HG03159 (cell line): ENCODE measurements around the gene PRKAR2B.
"Not testable (repeated sequence)": the region's sequence is repeated elsewhere in the genome, so short reads cannot be mapped to it uniquely, and the experiment has no call there.

Source experiments
- ATAC-seq: cut with Tn5 transposase; IDR thresholded peaks from one replicate; pipeline ENCODE4 v1.9.1; 2021; ENCODE audit warnings: mild to moderate bottlenecking, moderate library complexity; ENCODE audit not compliant: unreplicated experiment

PRKAR2B gene

DNA sequence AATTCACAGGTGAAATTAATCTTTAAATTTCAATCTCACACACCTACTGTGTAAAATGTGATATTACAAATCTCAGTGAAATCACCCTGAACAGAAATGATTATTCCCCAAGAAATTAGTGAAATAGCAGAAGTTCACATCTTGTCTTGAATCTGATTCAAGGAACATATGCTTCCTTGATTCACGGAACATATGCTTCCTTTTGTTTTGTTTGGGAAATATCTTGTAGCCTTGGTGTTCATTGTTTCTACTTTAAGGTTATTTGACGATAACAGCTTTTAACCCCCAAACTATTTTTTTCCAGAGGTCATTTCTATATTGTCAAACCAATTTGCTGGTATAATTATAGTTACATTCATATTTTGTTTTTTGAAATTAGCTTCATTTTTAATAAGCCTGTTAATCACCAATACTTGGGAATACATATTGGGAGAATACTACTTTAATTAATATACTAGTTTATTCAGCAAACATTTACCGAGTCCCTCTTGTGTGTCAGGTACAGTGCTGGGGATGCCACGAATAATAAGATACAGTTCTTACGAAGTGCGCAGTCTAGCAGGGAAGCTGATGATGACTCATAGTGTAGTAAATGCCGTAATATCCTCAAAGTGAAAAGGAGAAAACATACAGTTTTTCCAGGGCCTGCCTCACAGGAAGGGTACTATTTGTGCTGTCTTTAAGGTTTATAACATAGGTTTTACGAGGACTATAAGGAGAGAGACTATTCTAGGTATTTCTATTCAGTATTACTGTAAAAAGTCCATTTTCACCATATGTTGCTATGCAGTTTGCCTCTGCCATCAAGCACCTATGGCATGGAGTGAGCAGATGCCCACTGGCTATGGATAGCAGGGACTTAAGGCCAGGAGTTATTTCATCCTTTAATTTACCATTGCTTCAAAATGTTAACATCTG is 32.5 kb downstream of the PRKAR2B start:
- ATAC-seq: no peak

DNA sequence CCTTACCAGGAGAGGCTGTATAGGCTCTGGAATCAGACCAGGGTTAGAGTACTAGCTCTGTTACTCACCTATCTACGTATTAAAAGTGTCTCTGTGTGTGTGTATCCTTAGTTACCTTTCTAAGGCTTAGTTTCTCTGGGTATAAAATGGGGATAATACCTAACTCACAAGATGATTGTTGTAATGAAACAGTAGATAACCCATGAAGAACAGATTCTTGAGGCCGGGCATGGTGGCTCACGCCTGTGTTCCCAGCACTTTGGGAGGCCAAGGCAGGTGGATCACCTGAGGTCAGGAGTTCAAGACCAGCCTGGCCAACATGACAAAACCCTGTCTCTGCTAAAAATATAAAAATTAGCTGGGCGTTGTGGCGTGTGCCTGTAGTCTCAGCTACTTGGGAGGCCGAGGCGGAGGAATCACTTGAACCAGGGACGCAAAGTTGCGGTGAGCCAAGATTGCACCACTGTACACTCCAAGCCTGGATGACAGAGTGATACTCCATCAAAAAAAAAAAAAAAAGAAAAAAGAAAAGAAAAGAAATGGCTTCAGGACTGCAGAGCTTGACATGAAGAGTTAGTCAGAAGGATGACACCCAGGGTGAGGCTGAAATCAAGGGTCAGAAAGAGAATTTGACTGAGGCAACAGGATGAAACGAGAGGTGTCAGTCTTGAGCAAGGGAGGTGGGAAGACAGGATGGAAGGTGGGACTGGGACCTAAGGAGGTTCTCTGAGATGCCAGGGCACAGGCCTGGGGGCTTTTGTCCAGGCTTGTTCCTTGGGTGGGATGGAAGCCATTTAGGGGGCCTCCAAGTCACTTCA is 33.4 kb downstream of the PRKAR2B start:
- no peak for ATAC-seq

DNA sequence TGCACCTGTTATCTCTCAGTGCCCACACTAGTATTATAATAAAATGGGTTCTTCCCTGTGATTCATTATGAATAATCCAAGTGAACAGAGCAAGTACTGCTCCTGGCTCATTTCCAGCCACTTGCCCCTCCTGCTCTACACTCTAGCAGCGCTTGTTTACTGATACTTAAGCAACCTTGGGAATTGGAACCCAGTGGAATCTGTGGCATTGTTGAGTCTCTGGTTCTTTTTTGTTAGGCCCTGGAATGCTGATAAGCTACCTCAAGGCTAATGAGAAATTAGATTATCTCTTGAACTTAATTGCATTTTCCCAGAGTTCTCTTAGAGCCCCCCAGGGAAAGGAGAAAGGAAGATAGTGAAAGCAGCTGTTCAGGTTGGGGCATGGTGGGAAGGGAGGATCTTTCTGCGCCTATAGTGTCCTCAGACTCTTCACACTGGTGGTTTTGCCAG is 34.0 kb downstream of the PRKAR2B start:
- ATAC-seq: no peak

DNA sequence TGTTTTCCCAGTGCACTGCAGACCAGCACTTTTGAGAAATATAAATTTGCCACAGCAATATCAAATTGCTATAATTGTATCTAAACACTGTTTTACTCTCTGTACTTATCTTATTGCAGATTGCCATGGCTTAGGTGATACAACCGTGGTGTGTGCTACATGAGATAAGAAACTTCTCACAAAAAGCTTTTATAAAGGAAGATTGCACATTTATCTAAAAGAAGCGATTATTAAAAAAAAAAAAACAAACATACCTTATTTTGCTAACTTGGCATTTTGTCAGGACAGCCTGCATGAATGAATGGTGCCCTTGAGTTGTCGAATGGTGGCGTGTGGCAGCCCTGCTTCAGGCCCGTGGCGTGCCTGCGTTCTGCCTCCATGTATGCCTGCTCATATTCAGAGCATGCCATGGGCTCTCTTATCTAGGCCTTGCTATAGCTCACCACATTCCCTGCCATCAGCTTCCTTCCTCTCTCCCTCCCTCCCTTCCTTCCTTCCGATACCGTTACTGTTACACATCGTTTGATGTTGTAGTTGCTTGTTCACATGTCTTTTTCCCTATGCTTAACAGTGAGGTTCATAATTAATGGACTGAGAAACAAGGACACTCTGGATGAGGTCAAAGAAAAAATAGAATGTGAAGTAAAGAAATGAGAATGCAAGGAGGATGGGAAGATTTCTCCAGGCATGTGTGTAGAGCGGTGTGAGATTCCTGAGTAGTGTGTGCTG is 34.9 kb downstream of the PRKAR2B start:
- no peak for ATAC-seq

DNA sequence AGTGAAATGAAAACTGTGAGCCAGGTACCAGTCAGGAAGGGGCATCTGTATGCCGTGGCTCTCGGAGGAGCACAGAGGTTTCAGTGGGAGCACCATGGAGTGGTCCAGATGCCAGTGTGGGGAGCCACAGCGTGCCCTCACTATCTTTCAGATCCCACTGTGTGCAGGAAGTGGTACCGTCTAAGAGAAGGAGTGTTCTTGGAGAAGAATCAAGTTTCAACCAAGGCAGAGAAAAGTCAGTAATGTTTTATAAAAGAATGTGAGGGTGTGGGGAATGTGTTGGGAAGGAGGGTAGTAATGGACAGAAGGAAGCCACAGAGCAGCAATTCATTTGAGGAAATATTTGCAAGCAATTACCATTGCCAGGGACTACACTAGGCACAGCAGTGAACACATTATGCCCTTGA is 35.6 kb downstream of the PRKAR2B start:
- ATAC-seq: no peak

DNA sequence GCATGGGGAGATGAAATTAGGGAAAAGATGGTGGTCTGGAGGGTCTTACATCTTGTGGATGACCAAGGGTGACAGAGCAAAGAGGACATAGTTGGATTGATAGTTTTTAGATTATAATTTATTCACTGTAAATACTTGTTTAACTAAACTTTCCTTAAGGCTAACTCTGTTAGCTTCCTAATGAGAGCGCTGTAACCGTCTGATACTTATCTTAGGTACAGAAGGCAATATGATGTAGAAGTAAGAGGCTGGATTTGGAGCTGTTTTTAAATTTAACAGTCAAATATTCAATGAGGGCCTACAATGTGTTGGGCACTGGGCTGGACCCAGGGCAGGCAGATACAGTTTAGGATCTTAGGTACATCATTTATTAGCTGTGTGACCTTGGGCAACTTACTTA is 36.0 kb downstream of the PRKAR2B start:
- ATAC-seq: no peak

DNA sequence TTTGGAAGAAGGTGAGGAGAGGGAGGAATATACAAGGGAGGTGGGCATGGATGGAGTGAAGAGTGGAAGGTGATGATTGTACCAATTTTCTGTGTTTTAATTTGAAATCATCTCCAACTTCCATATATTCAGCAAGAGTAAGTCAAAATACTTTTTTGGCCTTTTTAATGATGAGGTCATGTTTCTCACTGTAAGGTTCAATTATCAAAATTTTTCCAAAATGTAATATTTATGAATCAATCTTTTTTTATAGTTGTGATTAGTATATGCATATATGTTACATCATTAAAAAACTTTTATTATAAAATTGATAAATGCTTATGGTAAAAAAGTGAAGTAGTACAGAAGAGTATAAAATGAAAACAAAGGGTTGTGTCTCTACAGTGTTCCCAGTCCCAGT is 40.7 kb downstream of the PRKAR2B start:
- no peak for ATAC-seq

DNA sequence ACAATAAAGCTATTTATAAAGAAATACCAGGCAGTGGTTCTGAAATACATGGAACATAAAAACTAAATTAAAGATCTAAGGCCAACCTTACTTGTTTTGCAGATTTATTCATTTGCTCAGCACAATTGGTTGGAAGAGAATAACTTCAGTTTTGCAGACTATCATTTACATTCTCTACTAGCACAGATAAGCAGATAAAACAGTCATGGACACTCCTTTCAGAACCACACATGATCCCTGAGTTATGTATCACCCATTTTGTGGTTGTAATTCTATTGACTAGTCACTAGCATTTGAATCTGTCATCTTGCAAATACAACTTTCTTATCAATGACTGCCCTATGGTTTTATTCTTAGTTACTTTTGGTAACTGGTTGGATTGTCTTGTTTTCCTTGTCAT is 45.1 kb downstream of the PRKAR2B start:
- ATAC-seq: no peak

DNA sequence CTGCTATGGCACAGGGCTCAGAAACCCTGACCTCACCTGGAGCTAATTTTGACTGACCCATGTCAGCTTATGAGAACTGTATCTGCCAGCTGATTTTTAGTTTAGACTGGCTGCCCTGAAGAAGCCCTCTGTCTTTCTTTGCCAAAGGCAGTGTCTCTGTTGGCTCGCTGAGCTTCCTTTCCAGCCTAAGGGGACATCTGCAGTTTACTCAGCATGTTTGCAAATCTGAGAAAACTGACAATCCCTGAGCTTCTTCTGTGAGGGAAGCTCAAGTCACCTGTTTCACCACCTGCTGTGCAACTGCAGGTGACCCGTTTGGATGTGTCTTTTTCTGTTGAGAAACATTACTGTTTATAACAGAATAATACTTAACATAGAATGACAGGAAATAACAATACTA is 46.0 kb downstream of the PRKAR2B start:
- no peak for ATAC-seq

DNA sequence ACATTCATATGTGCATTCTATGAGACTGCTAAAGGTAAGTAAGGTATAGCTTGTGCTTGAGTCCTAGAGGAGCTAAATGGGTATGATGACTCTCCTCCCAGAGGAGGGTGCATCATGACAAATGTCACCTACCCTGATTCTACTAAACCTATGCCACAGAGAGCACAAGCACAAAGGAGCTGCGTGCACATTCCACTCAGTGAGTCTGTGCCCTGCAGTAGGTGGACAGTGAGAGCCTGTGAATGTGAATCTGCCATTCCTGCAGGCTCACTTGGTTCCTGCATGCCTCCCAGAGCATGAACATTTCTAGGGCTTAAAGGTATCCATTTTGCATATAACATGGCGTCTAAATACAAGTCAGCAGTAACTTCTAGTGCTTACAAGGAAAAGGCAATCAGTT is 46.8 kb downstream of the PRKAR2B start:
- no peak for ATAC-seq

DNA sequence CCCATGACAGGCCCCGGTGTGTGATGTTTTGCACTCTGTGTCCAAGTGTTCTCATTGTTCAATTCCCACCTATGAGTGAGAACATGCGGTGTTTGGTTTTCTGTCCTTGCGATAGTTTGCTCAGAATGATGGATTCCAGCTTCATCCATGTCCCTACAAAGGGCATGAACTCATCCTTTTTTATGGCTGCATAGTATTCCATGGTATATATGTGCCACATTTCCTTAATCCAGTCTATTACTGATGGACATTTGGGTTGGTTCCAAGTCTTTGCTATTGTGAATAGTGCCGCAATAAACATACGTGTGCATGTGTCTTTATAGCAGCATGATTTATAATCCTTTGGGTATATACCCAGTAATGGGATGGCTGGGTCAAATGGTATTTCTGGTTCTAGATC is 49.2 kb downstream of the PRKAR2B start:
- not testable (repeated sequence) for ATAC-seq

DNA sequence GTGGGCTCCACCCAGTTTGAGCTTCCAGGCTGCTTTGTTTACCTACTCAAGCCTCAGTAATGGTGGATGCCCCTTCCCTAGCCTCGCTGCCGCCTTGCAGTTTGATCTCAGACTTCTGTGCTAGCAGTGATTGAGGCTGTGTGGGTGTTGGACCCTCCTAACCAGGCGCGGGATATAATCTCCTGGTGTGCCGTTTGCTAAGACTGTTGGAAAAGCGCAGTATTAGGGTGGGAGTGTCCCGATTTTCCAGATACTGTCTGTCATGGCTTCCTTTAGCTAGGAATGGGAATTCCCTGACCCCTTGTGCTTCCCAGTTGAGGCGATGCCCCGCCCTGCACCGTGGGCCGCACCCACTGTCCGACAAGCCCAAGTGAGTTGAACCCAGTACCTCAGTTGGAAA is 54.6 kb downstream of the PRKAR2B start:
- ATAC-seq: not testable (repeated sequence)

DNA sequence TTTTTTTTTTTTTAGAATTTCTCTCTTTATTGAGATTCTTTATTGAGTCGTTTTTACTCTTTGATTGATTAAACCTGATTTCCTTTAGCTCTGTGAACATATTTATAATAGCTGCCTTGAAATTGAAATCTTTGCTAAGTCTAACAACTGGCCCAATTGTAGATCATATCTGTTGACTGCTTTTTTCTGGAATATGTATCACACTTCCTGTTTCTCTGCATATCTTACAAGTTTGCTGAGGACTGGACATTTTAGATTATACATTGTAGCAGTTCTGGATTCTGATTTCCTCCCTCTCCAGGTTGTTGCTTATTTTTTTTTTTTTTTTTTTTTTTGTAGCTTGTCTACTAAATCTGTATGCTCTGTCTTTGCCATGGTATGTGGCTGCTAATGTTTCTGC is 56.3 kb downstream of the PRKAR2B start:
- ATAC-seq: no peak

DNA sequence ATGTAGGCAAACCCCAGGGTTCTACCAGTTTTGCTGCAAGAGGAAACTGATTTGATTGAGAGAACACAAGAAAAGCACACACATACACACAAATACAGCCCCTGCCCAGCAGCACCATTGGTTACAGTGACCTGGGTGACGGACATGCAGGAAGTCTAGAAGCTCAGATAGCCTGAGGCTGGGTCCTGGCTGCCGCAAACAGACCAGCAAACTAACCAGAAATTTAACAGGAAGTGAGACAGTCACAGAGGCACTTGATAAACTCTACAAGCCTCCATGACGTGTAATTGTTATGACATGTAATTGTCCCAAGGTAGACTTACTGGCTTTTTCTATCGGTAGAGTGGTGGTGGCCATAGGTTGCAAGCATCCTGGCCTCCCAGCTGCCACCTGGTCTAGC is 58.9 kb downstream of the PRKAR2B start:
- no peak for ATAC-seq

DNA sequence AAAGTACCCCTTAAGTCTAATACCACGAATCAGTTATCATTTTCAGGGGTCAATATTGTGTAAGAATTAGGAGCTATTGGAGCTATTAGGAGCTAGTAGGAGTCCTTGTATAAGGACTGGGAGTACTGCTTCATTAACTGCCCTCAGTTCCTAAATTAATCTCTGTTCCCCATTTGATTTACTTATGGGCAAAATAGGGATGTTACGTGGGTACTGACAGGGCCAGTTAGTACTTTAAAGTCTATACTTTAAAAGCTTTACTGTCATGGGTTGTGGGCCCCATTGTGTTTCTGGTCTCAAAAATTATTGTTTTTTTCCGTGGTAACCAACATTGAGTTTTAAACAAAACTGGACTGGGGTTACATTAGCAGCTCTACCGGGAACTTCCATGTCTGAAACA is 60.3 kb downstream of the PRKAR2B start:
- no peak for ATAC-seq

DNA sequence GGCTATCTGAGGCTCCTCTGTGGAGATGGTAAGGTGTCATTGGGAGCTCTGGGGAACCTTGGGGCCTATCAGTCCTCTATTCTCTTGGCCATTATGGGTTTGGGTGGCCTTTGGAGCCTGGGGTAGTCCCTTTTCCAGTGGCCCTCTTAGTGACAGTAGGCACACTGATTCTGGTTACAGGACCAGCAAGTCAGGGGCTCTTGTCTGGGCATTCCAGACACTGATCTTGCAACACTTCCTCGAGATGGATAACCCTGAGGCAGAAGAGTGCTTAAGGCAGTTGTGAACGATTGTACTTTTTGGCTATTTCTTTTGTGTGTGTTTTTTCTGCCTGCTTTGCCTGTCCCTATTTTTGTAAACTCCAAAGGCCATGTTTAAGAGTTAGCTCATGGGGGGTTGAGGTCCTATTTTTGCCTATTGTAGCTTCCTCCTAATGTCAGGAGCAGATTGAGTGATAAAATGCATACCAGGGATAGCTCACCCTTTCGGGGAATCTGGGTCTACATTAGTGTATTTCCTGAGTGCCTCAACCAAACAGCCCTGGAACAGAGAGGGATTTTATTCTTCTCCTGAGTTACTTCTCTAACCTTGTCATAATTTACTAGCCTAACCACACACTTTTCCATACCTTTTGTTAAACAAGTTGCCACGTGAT is 61.2 kb downstream of the PRKAR2B start:
- ATAC-seq: no peak

DNA sequence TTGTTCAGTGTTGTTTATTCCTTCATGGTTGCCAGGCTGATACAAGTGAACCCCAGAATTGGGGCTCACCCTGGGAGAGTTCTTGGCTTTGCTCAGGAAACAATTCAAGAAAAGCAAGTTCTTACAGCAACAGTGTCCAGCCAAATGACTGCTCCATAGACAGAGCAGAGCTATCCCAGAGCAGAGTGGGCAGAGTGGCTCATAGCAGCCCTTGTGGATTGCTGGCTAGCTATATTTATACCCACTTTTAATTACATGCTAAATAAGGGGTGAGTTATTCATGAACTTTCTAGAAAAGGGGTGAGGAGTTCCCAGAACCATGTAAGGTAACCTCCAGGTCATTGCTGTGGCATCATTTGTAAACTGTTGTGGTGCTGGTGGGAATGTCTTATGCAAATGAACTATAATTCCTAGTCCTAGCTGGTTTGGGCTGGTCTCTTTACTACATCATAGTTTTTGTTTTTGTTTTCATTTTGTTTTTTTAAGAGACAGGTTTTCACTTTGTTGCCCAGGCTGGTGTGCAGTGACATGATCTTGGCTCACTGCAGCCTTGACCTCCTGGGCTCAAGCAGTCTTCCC is 64.4 kb downstream of the PRKAR2B start:
- no peak for ATAC-seq

DNA sequence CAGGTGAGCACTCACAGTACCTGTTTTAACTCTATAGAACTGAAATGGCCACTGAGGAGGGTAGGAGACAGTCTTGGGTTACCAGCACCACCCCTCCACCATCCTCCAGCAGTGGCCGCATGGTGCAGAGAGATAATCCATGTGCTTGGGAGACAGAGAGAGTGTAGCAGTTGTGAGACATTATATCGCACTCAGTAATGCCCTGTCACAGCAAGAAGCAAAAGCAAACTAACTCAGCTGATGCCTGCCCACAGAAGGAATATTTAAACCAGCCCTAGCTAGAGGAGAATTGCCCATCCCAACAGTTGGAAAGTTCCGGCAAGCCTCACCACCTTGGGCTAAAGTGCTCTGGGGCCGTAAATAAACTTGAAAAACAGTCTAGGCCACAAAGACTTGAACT is 65.5 kb downstream of the PRKAR2B start:
- ATAC-seq: no peak

DNA sequence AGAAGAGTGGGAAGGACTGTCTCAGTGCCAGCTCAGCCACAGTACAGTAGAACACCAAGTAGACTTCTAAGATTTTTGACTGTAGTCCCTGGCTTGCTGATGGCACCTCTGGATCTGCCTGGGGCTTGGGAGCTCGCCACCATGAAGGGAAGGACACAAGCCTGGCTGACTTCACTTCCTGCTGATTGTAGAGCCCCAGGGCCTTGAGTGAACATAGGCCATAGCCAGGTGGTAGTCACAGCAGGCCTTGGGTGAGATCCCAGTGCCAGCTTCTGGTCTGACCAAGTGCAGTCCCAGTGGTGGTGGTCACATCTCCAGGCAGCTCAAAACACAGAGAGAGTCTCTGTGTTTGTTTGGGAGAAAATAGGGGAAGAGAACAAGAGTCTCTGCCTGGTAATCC is 66.7 kb downstream of the PRKAR2B start:
- no peak for ATAC-seq

DNA sequence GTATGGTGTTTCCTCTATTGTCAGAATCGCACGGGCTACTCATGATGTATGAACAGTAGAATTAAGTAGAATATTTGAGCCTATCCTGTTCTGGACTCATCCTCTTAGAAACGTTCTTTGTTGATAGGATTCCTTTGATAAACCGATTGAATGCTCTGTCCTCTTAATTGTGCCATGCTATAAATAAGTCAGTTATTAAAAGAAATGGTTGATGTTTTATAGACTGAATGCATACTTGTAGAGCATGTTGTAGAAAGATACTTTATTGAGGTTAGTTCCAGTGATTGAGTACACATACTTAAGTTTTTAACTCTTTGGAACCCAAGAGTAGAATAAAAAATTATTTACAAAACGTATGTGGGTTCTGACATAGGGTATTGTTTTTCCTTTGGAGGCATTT is 69.4 kb downstream of the PRKAR2B start:
- no peak for ATAC-seq
